Measurements from ENCODE around the gene HS3ST5. TPM values are rescaled to one million over a fixed set of nuclear protein-coding genes. Genes with fewer than 3 reads are reported as not detected.

HS3ST5 gene
- total and polyA plus RNA-seq, 8 donors, result 0.05 to 2.2 TPM; not detected in 6

GRCh38 chr6:114176726-114177125 lies 166.1 kb downstream of the HS3ST5 start:
- 70 to 85% (median 76%) methylated on average over 2 of the region's 2 CpGs for WGBS, 5 donors
- Histone ChIP-seq H3K36me3 (no peaks in the 10 kb centered on the region), H3K9me3 (no peaks in the 10 kb centered on the region), H3K27ac (no peak overlapping the region), H3K4me1 (peaks cover 0 to 4% (median 0%) of the 10 kb centered on the region in 4 donors), H3K27me3 (no peaks in the 10 kb centered on the region), H3K4me3 (no peak overlapping the region)
- TF ChIP-seq EP300 (IDR thresholded peaks at IDR 0.05), result no peak
- TF ChIP-seq POLR2A (IDR thresholded peaks at IDR 0.05), result no peak
- TF ChIP-seq POLR2AphosphoS5 (IDR thresholded peaks at IDR 0.05), result no peak
- TF ChIP-seq CTCF (IDR thresholded peaks at IDR 0.05), result no peak
- DNase-seq, result no peak
- intact Hi-C loops (cut with DNase I; ENCODE audit: low total_unique reads), result no loop called here

- intact Hi-C loops (cut with DNase I; ENCODE audit: low total_unique reads), result no loop called here
- Histone ChIP-seq H3K9me3 (no peaks in the 10 kb centered on the region), H3K4me1 (peaks cover 0 to 9% (median 4%) of the 10 kb centered on the region in 4 donors), H3K4me3 (no peak overlapping the region), H3K36me3 (no peaks in the 10 kb centered on the region), H3K27ac (no peak overlapping the region), H3K27me3 (no peaks in the 10 kb centered on the region)
- WGBS, 5 donors, result 23 to 52% (median 35%) methylated on average over 1 of the region's 1 CpG
- no peak for DNase-seq
- no peak for TF ChIP-seq POLR2AphosphoS5 (IDR thresholded peaks at IDR 0.05)
- no peak for TF ChIP-seq CTCF (IDR thresholded peaks at IDR 0.05)
- TF ChIP-seq EP300 (IDR thresholded peaks at IDR 0.05), result no peak
- no peak for TF ChIP-seq POLR2A (IDR thresholded peaks at IDR 0.05)
Measured at GRCh38 chr6:114172576-114173260, 170.1 kb downstream of the HS3ST5 start.

- no peaks in the 10 kb centered on the region for H3K36me3 ChIP-seq
- peaks cover 0 to 13% (median 4%) of the 10 kb centered on the region in 4 donors for H3K4me1 ChIP-seq
- 96 to 99% (median 98%) methylated on average over 4 of the region's 4 CpGs for WGBS, 5 donors
- no peak overlapping the region for H3K4me3 ChIP-seq
- H3K27me3 ChIP-seq, result no peaks in the 10 kb centered on the region
- no peak for DNase-seq
- TF ChIP-seq CTCF (IDR thresholded peaks at IDR 0.05) (no peak), EP300 (IDR thresholded peaks at IDR 0.05) (no peak), POLR2AphosphoS5 (IDR thresholded peaks at IDR 0.05) (no peak), POLR2A (IDR thresholded peaks at IDR 0.05) (no peak)
- no peaks in the 10 kb centered on the region for H3K9me3 ChIP-seq
- intact Hi-C loops (cut with DNase I; ENCODE audit: low total_unique reads), result no loop called here
- no peak overlapping the region for H3K27ac ChIP-seq
Measured at GRCh38 chr6:114171473-114171872, 171.3 kb downstream of the HS3ST5 start.

- no peak overlapping the region for H3K27ac ChIP-seq
- intact Hi-C loops (cut with DNase I; ENCODE audit: low total_unique reads), result no loop called here
- WGBS, 5 donors, result 28 to 66% (median 44%) methylated on average over 1 of the region's 1 CpG
Measured at GRCh38 chr6:114170958-114171387, 171.8 kb downstream of the HS3ST5 start.

More at GRCh38 chr6:114170958-114171387, 171.8 kb downstream of the HS3ST5 start:
- DNase-seq, result no peak
- Histone ChIP-seq H3K27me3 (no peaks in the 10 kb centered on the region), H3K4me1 (peaks cover 0 to 13% (median 4%) of the 10 kb centered on the region in 4 donors), H3K9me3 (no peaks in the 10 kb centered on the region), H3K4me3 (no peak overlapping the region), H3K36me3 (no peaks in the 10 kb centered on the region)
- no peak for TF ChIP-seq POLR2A (IDR thresholded peaks at IDR 0.05)
- no peak for TF ChIP-seq CTCF (IDR thresholded peaks at IDR 0.05)
- TF ChIP-seq EP300 (IDR thresholded peaks at IDR 0.05), result no peak
- no peak for TF ChIP-seq POLR2AphosphoS5 (IDR thresholded peaks at IDR 0.05)

All from stomach (tissue), 9 donors.